GM18907 (cell line): ENCODE data around the gene C16orf54.
A peak's percentile ranks its signal among the peaks of the same experiment; 100 is the strongest.
"Not testable (repeated sequence)": the region's sequence is repeated elsewhere in the genome, so short reads cannot be mapped to it uniquely, and the experiment has no call there.

ENCODE experiments used
- ATAC-seq: cut with Tn5 transposase; IDR thresholded peaks from one replicate; pipeline ENCODE4 v1.9.1; 2021; ENCODE audit warnings: mild to moderate bottlenecking, moderate library complexity; ENCODE audit not compliant: unreplicated experiment

C16orf54 gene

GRCh38 chr16:29770250-29770929, 24.6 kb upstream of the C16orf54 start:
- ATAC-seq: no peak

- no peak for ATAC-seq
Observed at GRCh38 chr16:29769507-29769906, 23.7 kb upstream of the C16orf54 start.

GRCh38 chr16:29767062-29767461, 21.3 kb upstream of the C16orf54 start:
- ATAC-seq: no peak

GRCh38 chr16:29766571-29766970, 20.8 kb upstream of the C16orf54 start:
- ATAC-seq: no peak

- ATAC-seq: no peak
Observed at GRCh38 chr16:29765167-29766032, 19.6 kb upstream of the C16orf54 start.

GRCh38 chr16:29763326-29763725, 17.5 kb upstream of the C16orf54 start:
- ATAC-seq: no peak

GRCh38 chr16:29761882-29762281, 16.1 kb upstream of the C16orf54 start:
- ATAC-seq: no peak

GRCh38 chr16:29761280-29761651, 15.5 kb upstream of the C16orf54 start:
- not testable (repeated sequence) for ATAC-seq

- no peak for ATAC-seq
Observed at GRCh38 chr16:29760567-29761279, 14.9 kb upstream of the C16orf54 start.

- ATAC-seq: no peak
Observed at GRCh38 chr16:29757950-29758466, 12.2 kb upstream of the C16orf54 start.

- ATAC-seq: not testable (repeated sequence)
Observed at GRCh38 chr16:29757086-29757485, 11.3 kb upstream of the C16orf54 start.

GRCh38 chr16:29756654-29757053, 10.9 kb upstream of the C16orf54 start:
- ATAC-seq: no peak

GRCh38 chr16:29753516-29753915, 7.7 kb upstream of the C16orf54 start:
- no peak for ATAC-seq

GRCh38 chr16:29748760-29749149, 3.0 kb upstream of the C16orf54 start:
- not testable (repeated sequence) for ATAC-seq

GRCh38 chr16:29747947-29748759, 2.4 kb upstream of the C16orf54 start:
- ATAC-seq: no peak

GRCh38 chr16:29746518-29746917, 728 bp upstream of the C16orf54 start:
- not testable (repeated sequence) for ATAC-seq

- peak; percentile 38 for ATAC-seq
Observed at GRCh38 chr16:29745121-29745852, 503 bp downstream of the C16orf54 start.

GRCh38 chr16:29744541-29745101, 1.2 kb downstream of the C16orf54 start:
- ATAC-seq: no peak

- ATAC-seq: no peak
Observed at GRCh38 chr16:29743827-29744531, 1.8 kb downstream of the C16orf54 start.
